Measurements from ENCODE around the gene DDX39B. TPM values are rescaled to one million over a fixed set of nuclear protein-coding genes. Genes with fewer than 3 reads are reported as not detected.

Gene DDX39B
- total and polyA plus RNA-seq, 9 of the 15 experiments (the other 6 are each of a cell fraction or from before 2014, with no cell fraction given): 479 to 869 (median 592) TPM

DNA sequence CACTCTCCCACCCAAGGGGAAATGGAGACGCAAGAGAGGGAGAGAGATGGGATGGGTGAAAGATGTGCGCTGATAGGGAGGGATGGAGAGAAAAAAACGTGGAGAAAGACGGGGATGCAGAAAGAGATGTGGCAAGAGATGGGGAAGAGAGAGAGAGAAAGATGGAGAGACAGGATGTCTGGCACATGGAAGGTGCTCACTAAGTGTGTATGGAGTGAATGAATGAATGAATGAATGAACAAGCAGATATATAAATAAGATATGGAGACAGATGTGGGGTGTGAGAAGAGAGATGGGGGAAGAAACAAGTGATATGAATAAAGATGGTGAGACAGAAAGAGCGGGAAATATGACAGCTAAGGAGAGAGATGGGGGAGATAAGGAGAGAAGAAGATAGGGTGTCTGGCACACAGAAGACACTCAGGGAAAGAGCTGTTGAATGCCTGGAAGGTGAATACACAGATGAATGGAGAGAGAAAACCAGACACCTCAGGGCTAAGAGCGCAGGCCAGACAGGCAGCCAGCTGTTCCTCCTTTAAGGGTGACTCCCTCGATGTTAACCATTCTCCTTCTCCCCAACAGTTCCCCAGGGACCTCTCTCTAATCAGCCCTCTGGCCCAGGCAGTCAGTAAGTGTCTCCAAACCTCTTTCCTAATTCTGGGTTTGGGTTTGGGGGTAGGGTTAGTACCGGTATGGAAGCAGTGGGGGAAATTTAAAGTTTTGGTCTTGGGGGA is 34.3 kb upstream of the DDX39B start (continued):
- no peak for TF ChIP-seq ZNF407 (IDR thresholded peaks at IDR 0.05; ENCODE audit: low read depth)
- TF ChIP-seq ADNP (tag; IDR thresholded peaks at IDR 0.05): no peak
- TF ChIP-seq CBFB (CRISPR knock-in tag; IDR thresholded peaks at IDR 0.05): no peak
- no peak for TF ChIP-seq MITF (IDR thresholded peaks at IDR 0.05)
- TF ChIP-seq EHMT2 (IDR thresholded peaks at IDR 0.05): no peak
- TF ChIP-seq ZNF57 (CRISPR knock-in tag; IDR thresholded peaks at IDR 0.05): no peak
- TF ChIP-seq RAD21 (CRISPR knock-in tag; conservative IDR thresholded peaks at IDR 0.05 in 1 of 2, IDR thresholded peaks at IDR 0.05 in 1 of 2): no peak
- TF ChIP-seq LARP7 (IDR thresholded peaks at IDR 0.05): no peak
- TF ChIP-seq ZNF174 (CRISPR knock-in tag; IDR thresholded peaks at IDR 0.05): no peak
